GM21381 (cell line): ENCODE results near the gene NPAP1.
"Not testable (repeated sequence)": the region's sequence is repeated elsewhere in the genome, so short reads cannot be mapped to it uniquely, and the experiment has no call there.

Source experiments
- ATAC-seq: cut with Tn5 transposase; IDR thresholded peaks from one replicate; pipeline ENCODE4 v1.9.1; 2021; ENCODE audit warnings: mild to moderate bottlenecking, moderate library complexity; ENCODE audit not compliant: unreplicated experiment

The NPAP1 gene

GRCh38 chr15:24675332-24676144, at the start of gene NPAP1:
Gene NPAP1 (plus strand): TSS chr15:24675775. CDS start chr15:24675868, 93 bp downstream.
- ATAC-seq, result no peak

GRCh38 chr15:24627443-24627842, 48.1 kb upstream of the NPAP1 start:
- ATAC-seq, result no peak

- no peak for ATAC-seq
These were observed 42.5 kb upstream of the NPAP1 start for GRCh38 chr15:24633082-24633481.

- not testable (repeated sequence) for ATAC-seq
These were observed 36.2 kb upstream of the NPAP1 start for GRCh38 chr15:24639412-24639811.

- ATAC-seq, result no peak
These were observed 29.9 kb upstream of the NPAP1 start for GRCh38 chr15:24645627-24646026.

- no peak for ATAC-seq
These were observed 16.0 kb upstream of the NPAP1 start for GRCh38 chr15:24659622-24660021.

- ATAC-seq, result no peak
These were observed 12.6 kb upstream of the NPAP1 start for GRCh38 chr15:24662991-24663390.

GRCh38 chr15:24676431-24676830, 856 bp downstream of the NPAP1 start:
- ATAC-seq, result no peak

GRCh38 chr15:24678485-24678884, 2.9 kb downstream of the NPAP1 start:
- ATAC-seq, result no peak

- ATAC-seq, result no peak
These were observed 6.4 kb downstream of the NPAP1 start for GRCh38 chr15:24682002-24682401.

- not testable (repeated sequence) for ATAC-seq
These were observed 7.3 kb downstream of the NPAP1 start for GRCh38 chr15:24682905-24683304.

- no peak for ATAC-seq
These were observed 8.2 kb downstream of the NPAP1 start for GRCh38 chr15:24683736-24684135.

- ATAC-seq, result no peak
These were observed 8.7 kb downstream of the NPAP1 start for GRCh38 chr15:24684313-24684712.

GRCh38 chr15:24696201-24696600, 20.6 kb downstream of the NPAP1 start:
- no peak for ATAC-seq

- ATAC-seq, result no peak
These were observed 21.3 kb downstream of the NPAP1 start for GRCh38 chr15:24696842-24697241.

GRCh38 chr15:24718289-24719082, 42.9 kb downstream of the NPAP1 start:
- no peak for ATAC-seq

GRCh38 chr15:24729760-24730159, 54.2 kb downstream of the NPAP1 start:
- no peak for ATAC-seq
